Endothelial cell of umbilical vein (primary cell): ENCODE measurements around the gene ADH6. TPM values are rescaled to one million over a fixed set of nuclear protein-coding genes. Genes with fewer than 3 reads are reported as not detected.

Experiments
- BruUV-seq: library from RNA; stranded (reverse); fragments of 400-500 nt; replicated peaks from 2 replicates; lab custom pipeline; 2021; lab: Mats Ljungman, UMichigan
- CTCF ChIA-PET: fragments of 300-600, 350-600 bp; sonication (Branson Sonifier 250); formaldehyde crosslinking; loops from one replicate; lab custom pipeline; 2021; ENCODE audit warnings: antibody characterized with exemption, inconsistent platforms; lab: Charles Lee
- POLR2A ChIA-PET: fragments of 300-600, 350-600 bp; sonication (Branson Sonifier 250); formaldehyde crosslinking; loops from one replicate; lab custom pipeline; 2021; ENCODE audit warnings: antibody characterized with exemption, inconsistent platforms; lab: Charles Lee
- DNase-seq: peaks from one replicate; pipeline ENCODE4 v3.0.0-alpha.2; 2011; ENCODE audit warnings: low read depth, low spot score
- FAIRE-seq: peaks from 2 replicates; lab custom pipeline; 2011; peaks lifted over from hg19 to GRCh38; lab: Jason Lieb, UNC
- H2AFZ ChIP-seq: 2 replicates; pipeline ENCODE4 v1.6.0; 2012; ENCODE audit warnings: low read depth, low read length, control low read depth, inconsistent platforms
- H3K27ac ChIP-seq: 2 replicates; pipeline ENCODE4 v1.5.1; 2011; ENCODE audit warnings: low read depth, mild to moderate bottlenecking, control low read depth, low read length, moderate library complexity; ENCODE audit not compliant: insufficient read depth
- H3K27me3 ChIP-seq, 2 experiments: 2 replicates each; pipeline versions ENCODE4 v1.6.0 to v1.6.1; 2011; ENCODE audit warnings: low read length in 2 of 2, mixed read lengths in 1 of 2; ENCODE audit not compliant: control insufficient read depth in 2 of 2, insufficient read depth in 2 of 2
- H3K36me3 ChIP-seq, 2 experiments: 2 replicates in 1 of 2; 3 replicates in 1 of 2; pipeline ENCODE4 v1.5.1; 2011; ENCODE audit warnings: low read length in 2 of 2, mild to moderate bottlenecking in 1 of 2, moderate library complexity in 1 of 2; ENCODE audit not compliant: control insufficient read depth in 2 of 2, insufficient read depth in 2 of 2; ENCODE audit errors: extremely low read depth in 1 of 2
- H3K4me1 ChIP-seq: 3 replicates; pipeline ENCODE4 v1.5.1; 2011; ENCODE audit warnings: mild to moderate bottlenecking, low read length; ENCODE audit not compliant: control insufficient read depth, insufficient read depth; ENCODE audit errors: extremely low read depth
- H3K4me2 ChIP-seq: 2 replicates; pipeline ENCODE4 v1.6.1; 2011; ENCODE audit warnings: low read length, control low read depth, mixed read lengths; ENCODE audit not compliant: insufficient read depth
- H3K4me3 ChIP-seq, 3 experiments: fragments of 200-600 bp in 1 of 3; sonication (generic), shearing (Covaris generic) in 1 of 3; replicated peaks in 1 of 3; 2 replicates each; pipeline ENCODE4 v1.5.1; 2011 to 2016; ENCODE audit warnings: control low read depth in 3 of 3, low read length in 3 of 3, mild to moderate bottlenecking in 2 of 3, inconsistent platforms in 1 of 3, low read depth in 1 of 3, moderate library complexity in 1 of 3; ENCODE audit not compliant: insufficient read depth in 1 of 3
- H3K79me2 ChIP-seq: 2 replicates; pipeline ENCODE4 v1.6.0; 2012; ENCODE audit warnings: low read length, inconsistent platforms; ENCODE audit not compliant: control insufficient read depth, insufficient read depth
- H3K9ac ChIP-seq: replicated peaks from 2 replicates; pipeline ENCODE3; 2011; ENCODE audit warnings: low read length, control low read depth; ENCODE audit not compliant: insufficient read depth; ENCODE audit errors: extremely low read depth
- H3K9me1 ChIP-seq: replicated peaks from 3 replicates; pipeline ENCODE4 v1.6.0; 2011; ENCODE audit warnings: mild to moderate bottlenecking, low read length; ENCODE audit not compliant: control insufficient read depth, insufficient read depth; ENCODE audit errors: extremely low read depth
- H3K9me3 ChIP-seq: replicated peaks from 2 replicates; pipeline ENCODE4 v1.5.1; 2012; ENCODE audit warnings: low read length, inconsistent platforms; ENCODE audit not compliant: control insufficient read depth, insufficient read depth
- H4K20me1 ChIP-seq: replicated peaks from 2 replicates; pipeline ENCODE3; 2011; ENCODE audit warnings: mild to moderate bottlenecking, low read length; ENCODE audit not compliant: control insufficient read depth, insufficient read depth; ENCODE audit errors: extremely low read depth
- EZH2 ChIP-seq: IDR thresholded peaks from 2 replicates; pipeline ENCODE4 v1.6.1; 2012; ENCODE audit warnings: borderline replicate concordance, low read depth, mild to moderate bottlenecking, moderate library complexity, low read length, inconsistent platforms; ENCODE audit not compliant: severe bottlenecking
- FOS ChIP-seq: IDR thresholded peaks from 2 replicates; pipeline ENCODE4 v1.6.1; 2011; ENCODE audit warnings: mild to moderate bottlenecking, low read length, moderate library complexity, borderline replicate concordance; ENCODE audit not compliant: insufficient read depth
- GATA2 ChIP-seq: IDR thresholded peaks from 2 replicates; pipeline ENCODE4 v1.7.0; 2011; ENCODE audit warnings: low read depth, mild to moderate bottlenecking, moderate library complexity, mixed read lengths, low read length; ENCODE audit not compliant: insufficient read length, insufficient read depth
- JUN ChIP-seq: IDR thresholded peaks from 2 replicates; pipeline ENCODE4 v1.6.1; 2011; ENCODE audit warnings: borderline replicate concordance, low read depth; ENCODE audit not compliant: insufficient read length, insufficient read depth
- MAX ChIP-seq: IDR thresholded peaks from 2 replicates; pipeline ENCODE4 v1.6.1; 2011; ENCODE audit not compliant: insufficient read depth, insufficient read length
- MYC ChIP-seq: IDR thresholded peaks from one replicate; pipeline ENCODE4 v1.6.1; 2011; ENCODE audit warnings: mild to moderate bottlenecking, low read depth, low read length
- POLR2A ChIP-seq: IDR thresholded peaks from 2 replicates; pipeline ENCODE4 v1.6.1; 2012; ENCODE audit warnings: low read depth, mild to moderate bottlenecking, control low read depth, low read length
- POLR2AphosphoS5 ChIP-seq: IDR thresholded peaks from 2 replicates; pipeline ENCODE4 v1.6.1; 2012; ENCODE audit warnings: low read depth, mild to moderate bottlenecking, control low read depth, low read length, moderate library complexity; ENCODE audit not compliant: insufficient read depth
- dilution Hi-C: fragments of 300-500 bp; cut with MboI; formaldehyde crosslinking; loops from one replicate; pipeline ENCODE4 v1.15.0; 2019; ENCODE audit warnings: low sequenced_read_pairs; ENCODE audit not compliant: extremely low pct_ligation_motif_present
- intact Hi-C: fragments of 100-400 bp; cut with micrococcal nuclease; formaldehyde crosslinking; loops from one replicate; pipeline ENCODE4 v1.10.0; 2022
- polyA plus RNA-seq, 4 experiments: library from polyadenylated mRNA; depleted of rRNA in 3 of 4; stranded (reverse) in 3 of 4; unstranded in 1 of 4; fragments of >200 nt; gene quantifications; 2 replicates each; pipeline versions ENCODE4 v1.2.1 to v1.2.3, GENCODE V29; 2011 to 2012; ENCODE audit warnings: missing spikeins in 1 of 4
- total RNA-seq: library from RNA; stranded (reverse); gene quantifications from 2 replicates; pipeline ENCODE4 v1.2.3, GENCODE V29; 2021
- TF ChIP-seq, protein P1 (sequence below), 2 donors: IDR thresholded peaks; 1 replicate in 1 of 2; 2 replicates in 1 of 2; pipeline ENCODE4 v1.5.1; 2011; ENCODE audit warnings: low read length in 2 of 2, mild to moderate bottlenecking in 2 of 2, moderate library complexity in 2 of 2, control low read depth in 1 of 2, inconsistent platforms in 1 of 2, low read depth in 1 of 2; ENCODE audit not compliant: insufficient read depth in 1 of 2; ENCODE audit errors: extremely low read depth in 1 of 2

ADH6 gene
- total and polyA plus RNA-seq, 2 donors (not counting 3 experiments of a cell fraction or from before 2014, with no cell fraction given), result not detected

GRCh38 chr4:99185581-99185980, 33.5 kb downstream of the ADH6 start:
- no peaks in the 10 kb centered on the region for H3K36me3 ChIP-seq
- H3K9ac ChIP-seq, result no peak overlapping the region
- no peaks in the 10 kb centered on the region for H4K20me1 ChIP-seq
- H3K27me3 ChIP-seq, result no peaks in the 10 kb centered on the region
- H2AFZ ChIP-seq, result no peak overlapping the region
- H3K4me1 ChIP-seq, result no peaks in the 10 kb centered on the region
- H3K27ac ChIP-seq, result no peak overlapping the region
- H3K9me3 ChIP-seq, result no peaks in the 10 kb centered on the region
- H3K79me2 ChIP-seq, result no peaks in the 10 kb centered on the region
- H3K4me2 ChIP-seq, result no peak overlapping the region
- dilution Hi-C loops (no loop called here), intact Hi-C loops (no loop called here)
- ChIA-PET CTCF (no interaction called here), POLR2A (no interaction called here)
- TF ChIP-seq GATA2 (no peak), MYC (no peak), POLR2AphosphoS5 (no peak), JUN (no peak), FOS (no peak), MAX (no peak), EZH2 (no peak), POLR2A (no peak)
- TF ChIP-seq, protein P1, sequence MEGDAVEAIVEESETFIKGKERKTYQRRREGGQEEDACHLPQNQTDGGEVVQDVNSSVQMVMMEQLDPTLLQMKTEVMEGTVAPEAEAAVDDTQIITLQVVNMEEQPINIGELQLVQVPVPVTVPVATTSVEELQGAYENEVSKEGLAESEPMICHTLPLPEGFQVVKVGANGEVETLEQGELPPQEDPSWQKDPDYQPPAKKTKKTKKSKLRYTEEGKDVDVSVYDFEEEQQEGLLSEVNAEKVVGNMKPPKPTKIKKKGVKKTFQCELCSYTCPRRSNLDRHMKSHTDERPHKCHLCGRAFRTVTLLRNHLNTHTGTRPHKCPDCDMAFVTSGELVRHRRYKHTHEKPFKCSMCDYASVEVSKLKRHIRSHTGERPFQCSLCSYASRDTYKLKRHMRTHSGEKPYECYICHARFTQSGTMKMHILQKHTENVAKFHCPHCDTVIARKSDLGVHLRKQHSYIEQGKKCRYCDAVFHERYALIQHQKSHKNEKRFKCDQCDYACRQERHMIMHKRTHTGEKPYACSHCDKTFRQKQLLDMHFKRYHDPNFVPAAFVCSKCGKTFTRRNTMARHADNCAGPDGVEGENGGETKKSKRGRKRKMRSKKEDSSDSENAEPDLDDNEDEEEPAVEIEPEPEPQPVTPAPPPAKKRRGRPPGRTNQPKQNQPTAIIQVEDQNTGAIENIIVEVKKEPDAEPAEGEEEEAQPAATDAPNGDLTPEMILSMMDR (IDR thresholded peaks at IDR 0.05; ENCODE audit: extremely low read depth in 1 of 2, insufficient read depth in 1 of 2, low read depth in 1 of 2, low read length in 2 of 2), result no peak
- no peaks in the 10 kb centered on the region for H3K9me1 ChIP-seq
- no TSS peak for BruUV-seq
- DNase-seq (no peak), FAIRE-seq (no peak)
- H3K4me3 ChIP-seq, result no peak overlapping the region
